IMR-90 (cell line): ENCODE results near the gene GGNBP2. TPM values are rescaled to one million over a fixed set of nuclear protein-coding genes. Genes with fewer than 3 reads are reported as not detected.

Source experiments
- ATAC-seq: fragments of 200-7000 bp; cut with Tn5 transposase; 2 replicates; pipeline ENCODE4 v1.9.1; 2020; ENCODE audit warnings: low read depth, mild to moderate bottlenecking, moderate library complexity
- BruUV-seq: library from RNA; stranded (reverse); fragments of 400-500 nt; replicated peaks from 2 replicates; lab custom pipeline; 2021; lab: Mats Ljungman, UMichigan
- CTCF ChIA-PET: fragments of 300-600 bp; formaldehyde crosslinking; extraction: SDS; loops from one replicate; lab custom pipeline; 2021; ENCODE audit warnings: antibody characterized with exemption; lab: Yijun Ruan, JAX
- POLR2A ChIA-PET: fragments of 300-600 bp; sonication (Branson Sonifier 250); formaldehyde crosslinking; loops from one replicate; lab custom pipeline; 2022; ENCODE audit warnings: antibody characterized with exemption; ENCODE audit not compliant: unreplicated experiment; lab: Charles Lee
- DNase-seq: peaks from one replicate; pipeline ENCODE4 v3.0.0; 2013
- H2AFZ ChIP-seq: replicated peaks from 2 replicates; pipeline ENCODE3; 2013; ENCODE audit warnings: low read length, mild to moderate bottlenecking; ENCODE audit not compliant: poor library complexity
- H2AK5ac ChIP-seq: 2 replicates; pipeline ENCODE4 v1.6.1; 2013; ENCODE audit warnings: low read depth, low read length, inconsistent platforms
- H2AK9ac ChIP-seq: replicated peaks from 2 replicates; pipeline ENCODE3; 2013; ENCODE audit warnings: mild to moderate bottlenecking, low read depth, low read length, moderate library complexity; ENCODE audit not compliant: poor library complexity
- H2BK120ac ChIP-seq: 2 replicates; pipeline ENCODE4 v1.6.1; 2013; ENCODE audit warnings: low read depth, low read length, inconsistent platforms
- H2BK15ac ChIP-seq: 3 replicates; pipeline ENCODE4 v1.6.1; 2013; ENCODE audit warnings: low read depth, low read length, inconsistent platforms
- H2BK20ac ChIP-seq: 2 replicates; pipeline ENCODE4 v1.6.1; 2013; ENCODE audit warnings: low read depth, mild to moderate bottlenecking, inconsistent platforms, low read length, moderate library complexity
- H2BK5ac ChIP-seq: 2 replicates; pipeline ENCODE4 v1.6.1; 2013; ENCODE audit warnings: mild to moderate bottlenecking, low read depth, low read length, inconsistent platforms; ENCODE audit not compliant: poor library complexity, severe bottlenecking
- H3K14ac ChIP-seq: replicated peaks from 2 replicates; pipeline ENCODE4 v1.6.1; 2013; ENCODE audit warnings: low read depth, low read length, inconsistent platforms
- H3K18ac ChIP-seq: 2 replicates; pipeline ENCODE4 v1.6.1; 2013; ENCODE audit warnings: low read depth, low read length, control low read depth
- H3K23ac ChIP-seq: 2 replicates; pipeline ENCODE4 v1.6.1; 2013; ENCODE audit warnings: low read depth, low read length, inconsistent platforms
- H3K27ac ChIP-seq: 2 replicates; pipeline ENCODE4 v1.5.1; 2013; ENCODE audit warnings: mild to moderate bottlenecking, control low read depth, low read length; ENCODE audit not compliant: insufficient read depth
- H3K27me3 ChIP-seq: 2 replicates; pipeline ENCODE4 v1.6.1; 2013; ENCODE audit warnings: low read length; ENCODE audit not compliant: control insufficient read depth, insufficient read depth
- H3K36me3 ChIP-seq: 2 replicates; pipeline ENCODE4 v1.6.1; 2013; ENCODE audit warnings: low read length, mixed read lengths; ENCODE audit not compliant: control insufficient read depth, insufficient read depth
- H3K4ac ChIP-seq: 2 replicates; pipeline ENCODE4 v1.6.1; 2013; ENCODE audit warnings: low read depth, low read length, inconsistent platforms
- H3K4me1 ChIP-seq: 2 replicates; pipeline ENCODE4 v1.6.1; 2013; ENCODE audit warnings: low read length, mixed read lengths; ENCODE audit not compliant: control insufficient read depth, insufficient read depth
- H3K4me2 ChIP-seq: 2 replicates; pipeline ENCODE4 v1.6.1; 2013; ENCODE audit warnings: low read depth, mild to moderate bottlenecking, control low read depth, low read length, moderate library complexity
- H3K4me3 ChIP-seq: 2 replicates; pipeline ENCODE4 v1.5.1; 2013; ENCODE audit warnings: low read depth, mild to moderate bottlenecking, control low read depth, low read length, moderate library complexity; ENCODE audit not compliant: insufficient read depth
- H3K56ac ChIP-seq: 2 replicates; pipeline ENCODE4 v1.6.1; 2013; ENCODE audit warnings: low read length, inconsistent platforms; ENCODE audit not compliant: insufficient read depth; ENCODE audit errors: extremely low read depth
- H3K79me1 ChIP-seq, 2 experiments: 2 replicates each; pipeline ENCODE4 v1.6.1; 2013; ENCODE audit warnings: low read length in 2 of 2, inconsistent platforms in 1 of 2, low read depth in 1 of 2
- H3K9ac ChIP-seq: 2 replicates; pipeline ENCODE4 v1.6.1; 2013; ENCODE audit warnings: low read depth, low read length, control low read depth
- H3K9me1 ChIP-seq: 2 replicates; pipeline ENCODE4 v1.6.1; 2013; ENCODE audit warnings: low read length, inconsistent platforms; ENCODE audit not compliant: insufficient read depth
- H3K9me3 ChIP-seq: 2 replicates; pipeline ENCODE4 v1.6.1; 2013; ENCODE audit warnings: low read length; ENCODE audit not compliant: control insufficient read depth, insufficient read depth
- H4K20me1 ChIP-seq: 2 replicates; pipeline ENCODE4 v1.6.1; 2013; ENCODE audit warnings: low read length, inconsistent platforms; ENCODE audit not compliant: insufficient read depth
- H4K5ac ChIP-seq: 2 replicates; pipeline ENCODE4 v1.6.1; 2013; ENCODE audit warnings: mild to moderate bottlenecking, low read depth, low read length, control low read depth
- H4K8ac ChIP-seq, 2 experiments: 2 replicates each; pipeline ENCODE4 v1.6.1; 2013; ENCODE audit warnings: low read depth in 2 of 2, low read length in 2 of 2, control low read depth in 1 of 2, inconsistent platforms in 1 of 2
- H4K91ac ChIP-seq: 2 replicates; pipeline ENCODE4 v1.6.1; 2013; ENCODE audit warnings: low read depth, low read length, inconsistent platforms; ENCODE audit not compliant: insufficient read depth
- BHLHE40 ChIP-seq: fragments of 150-350 bp; IDR thresholded peaks from 2 replicates; pipeline ENCODE4 v1.6.1; 2016; ENCODE audit warnings: mild to moderate bottlenecking, low read depth, low read length
- CHD1 ChIP-seq: IDR thresholded peaks from 2 replicates; pipeline ENCODE4 v1.6.1; 2012; ENCODE audit warnings: low read depth, low read length, improper control_type of control experiment
- MAFK ChIP-seq: IDR thresholded peaks from 2 replicates; pipeline ENCODE4 v1.6.1; 2012; ENCODE audit warnings: low read depth, low read length, improper control_type of control experiment
- MAZ ChIP-seq: IDR thresholded peaks from 2 replicates; pipeline ENCODE4 v1.6.1; 2012; ENCODE audit warnings: low read depth, mild to moderate bottlenecking, low read length, improper control_type of control experiment, moderate library complexity, borderline replicate concordance
- RAD21 ChIP-seq: IDR thresholded peaks from 2 replicates; pipeline ENCODE4 v1.6.1; 2012; ENCODE audit warnings: low read length, improper control_type of control experiment
- RFX5 ChIP-seq: IDR thresholded peaks from 2 replicates; pipeline ENCODE4 v1.8.0; 2012; ENCODE audit warnings: low read depth, mild to moderate bottlenecking, low read length, moderate library complexity
- SMC3 ChIP-seq: fragments of 150-350 bp; IDR thresholded peaks from 2 replicates; pipeline ENCODE4 v1.6.1; 2016; ENCODE audit warnings: low read depth, mild to moderate bottlenecking, antibody characterized with exemption, low read length, moderate library complexity
- whole genome bisulfite sequencing, 2 experiments: methylation state at CpG; one replicate each; pipeline versions ENCODE4 v1.1.5 to v1.1.7; 2013; ENCODE audit warnings: missing lambda C conversion rate in 2 of 2; ENCODE audit not compliant: insufficient read length in 1 of 2; ENCODE audit errors: extremely low coverage in 2 of 2; 5-methylcytosine and 5-hydroxymethylcytosine counted together
- dilution Hi-C: fragments of 300-500 bp; cut with HindIII; formaldehyde crosslinking; loops from one replicate; pipeline ENCODE4 v1.14.3; 2018; ENCODE audit warnings: low sequenced_read_pairs; ENCODE audit not compliant: unreplicated experiment
- in situ Hi-C: fragments of 300-500 bp; cut with MboI; formaldehyde crosslinking; loops from 3 replicates; pipeline ENCODE4 v1.14.3; 2019; ENCODE audit warnings: low sequenced_read_pairs, inconsistent platforms, mixed read lengths
- intact Hi-C: fragments of 100-400 bp; cut with micrococcal nuclease; formaldehyde crosslinking; loops from 2 replicates; pipeline ENCODE4 v1.10.0; 2022
- polyA plus RNA-seq, 3 experiments: library from polyadenylated mRNA; depleted of rRNA; stranded (reverse); fragments of >200 nt; gene quantifications; 2 replicates each; pipeline ENCODE4 v1.2.3, GENCODE V29; 2012; ENCODE audit warnings: low replicate concordance in 1 of 3
- total RNA-seq: library from RNA; depleted of rRNA; stranded (reverse); fragments of >200 nt; gene quantifications from 2 replicates; pipeline ENCODE4 v1.2.3, GENCODE V29; 2012
- TF ChIP-seq, protein P1 (sequence below): conservative IDR thresholded peaks from 2 replicates; pipeline ENCODE4 v1.5.1; 2012; ENCODE audit warnings: mild to moderate bottlenecking, low read depth, low read length, improper control_type of control experiment
- TF ChIP-seq, protein P2 (sequence below): fragments of 150-350 bp; IDR thresholded peaks from 2 replicates; pipeline ENCODE4 v1.6.1; 2017; ENCODE audit warnings: mild to moderate bottlenecking, antibody characterized with exemption, low read length, low read depth

Gene GGNBP2
- total and polyA plus RNA-seq, 2 of the 4 experiments (the other 2 are of a cell fraction) = 40.7 to 56.2 TPM

DNA sequence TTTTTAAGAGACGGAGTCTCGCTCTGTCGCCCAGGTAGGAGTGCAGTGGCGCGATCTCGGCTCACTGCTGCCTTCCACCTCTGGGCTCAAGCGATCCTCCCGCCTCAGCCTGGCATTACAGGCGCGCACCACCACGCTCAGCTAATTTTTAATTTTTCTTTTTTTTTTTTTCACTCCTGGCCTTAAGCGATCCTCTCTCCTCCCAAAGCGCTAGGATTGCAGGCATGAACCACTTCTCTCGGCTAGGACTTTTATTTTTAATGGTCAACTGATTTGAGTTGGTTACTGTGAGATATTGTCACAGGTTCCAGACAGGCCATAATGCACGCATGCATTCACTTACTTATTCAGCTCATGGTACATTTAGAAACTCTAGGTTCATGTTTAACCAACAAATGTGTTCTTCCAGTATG, 9.0 kb upstream of the GGNBP2 start:
- WGBS, 2 experiments = 8% methylated on average over 5 of the region's 15 CpGs; no CpG with 5 or more reads in 1 of the 2 experiments

More for the DNA sequence above, 9.0 kb upstream of the GGNBP2 start:
- Histone ChIP-seq H3K9me3 (no peaks in the 10 kb centered on the region), H3K27me3 (no peaks in the 10 kb centered on the region), H4K20me1 (no peaks in the 10 kb centered on the region; the same call in 1 of the 2 replicates), H3K56ac (0 out of 2 replicates have a peak overlapping the region, but pooled peaks have one; percentile 1), H2BK20ac (no peak overlapping the region), H2AFZ (peak overlapping the region; percentile 99), H3K79me1 (peaks cover 33 to 55% of the 10 kb centered on the region in 2 experiments), H4K91ac (peak overlapping the region; percentile 13; the same call in 1 of the 2 replicates), H3K9ac (peak overlapping the region; percentile 43), H3K4me3 (peak overlapping the region; percentile 84), H3K14ac (peak overlapping the region; percentile 70), H3K23ac (peak overlapping the region; percentile 64; the same call in 1 of the 2 replicates), H3K9me1 (peaks cover 11% of the 10 kb centered on the region; the same call in 1 of the 2 replicates), H2AK9ac (peak overlapping the region; percentile 99), H3K27ac (peak overlapping the region; percentile 74), H3K4ac (peak overlapping the region; percentile 59), H3K36me3 (peaks cover 16% of the 10 kb centered on the region), H2BK120ac (no peak overlapping the region), H2BK5ac (peak overlapping the region; percentile 32), H3K4me1 (peaks cover 5% of the 10 kb centered on the region), H2BK15ac (no peak overlapping the region), H3K18ac (no peak overlapping the region), H2AK5ac (peak overlapping the region; percentile 29), H3K4me2 (peak overlapping the region; percentile 77), H4K5ac (peak overlapping the region; percentile 29), H4K8ac (peak overlapping the region; percentile 93 to 98)
- in situ Hi-C loops = no loop called here
- intact Hi-C loops = loop anchor here (1.0 to 2.0 kb wide), 2 partner anchors 9 to 39 kb away; partner anchors contain the start of gene GGNBP2
- ChIA-PET CTCF (no interaction called here), POLR2A (interaction anchor here (0.6 kb wide), 1 partner anchor 789 kb away, joined by 5 read pairs; no protein-coding TSS in a partner anchor)
- peak; percentile 19; the same call in 1 of the 2 replicates for ATAC-seq
- TSS peak; percentile 82 for BruUV-seq
- dilution Hi-C loops = no loop called here
- no peak for DNase-seq
- TF ChIP-seq, protein P1, sequence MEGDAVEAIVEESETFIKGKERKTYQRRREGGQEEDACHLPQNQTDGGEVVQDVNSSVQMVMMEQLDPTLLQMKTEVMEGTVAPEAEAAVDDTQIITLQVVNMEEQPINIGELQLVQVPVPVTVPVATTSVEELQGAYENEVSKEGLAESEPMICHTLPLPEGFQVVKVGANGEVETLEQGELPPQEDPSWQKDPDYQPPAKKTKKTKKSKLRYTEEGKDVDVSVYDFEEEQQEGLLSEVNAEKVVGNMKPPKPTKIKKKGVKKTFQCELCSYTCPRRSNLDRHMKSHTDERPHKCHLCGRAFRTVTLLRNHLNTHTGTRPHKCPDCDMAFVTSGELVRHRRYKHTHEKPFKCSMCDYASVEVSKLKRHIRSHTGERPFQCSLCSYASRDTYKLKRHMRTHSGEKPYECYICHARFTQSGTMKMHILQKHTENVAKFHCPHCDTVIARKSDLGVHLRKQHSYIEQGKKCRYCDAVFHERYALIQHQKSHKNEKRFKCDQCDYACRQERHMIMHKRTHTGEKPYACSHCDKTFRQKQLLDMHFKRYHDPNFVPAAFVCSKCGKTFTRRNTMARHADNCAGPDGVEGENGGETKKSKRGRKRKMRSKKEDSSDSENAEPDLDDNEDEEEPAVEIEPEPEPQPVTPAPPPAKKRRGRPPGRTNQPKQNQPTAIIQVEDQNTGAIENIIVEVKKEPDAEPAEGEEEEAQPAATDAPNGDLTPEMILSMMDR = no peak
- no peak for TF ChIP-seq BHLHE40
- no peak for TF ChIP-seq MAZ
- no peak for TF ChIP-seq CHD1
- TF ChIP-seq RFX5 = no peak
- TF ChIP-seq, protein P2, sequence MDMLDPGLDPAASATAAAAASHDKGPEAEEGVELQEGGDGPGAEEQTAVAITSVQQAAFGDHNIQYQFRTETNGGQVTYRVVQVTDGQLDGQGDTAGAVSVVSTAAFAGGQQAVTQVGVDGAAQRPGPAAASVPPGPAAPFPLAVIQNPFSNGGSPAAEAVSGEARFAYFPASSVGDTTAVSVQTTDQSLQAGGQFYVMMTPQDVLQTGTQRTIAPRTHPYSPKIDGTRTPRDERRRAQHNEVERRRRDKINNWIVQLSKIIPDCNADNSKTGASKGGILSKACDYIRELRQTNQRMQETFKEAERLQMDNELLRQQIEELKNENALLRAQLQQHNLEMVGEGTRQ = no peak
- TF ChIP-seq SMC3 = no peak
- TF ChIP-seq MAFK = no peak
- TF ChIP-seq RAD21 = no peak
